Retina (tissue), 1 donor: Measurements from ENCODE around the gene CNIH2.

Experiments
- DNase-seq: peaks from one replicate; pipeline ENCODE4 v3.0.0-alpha.2; 2016

Gene CNIH2

GRCh38 chr11:66278363-66279091, 552 bp downstream of the CNIH2 start:
- peak; percentile 39 for DNase-seq

GRCh38 chr11:66279092-66279734, 1.2 kb downstream of the CNIH2 start:
- DNase-seq: no peak

GRCh38 chr11:66280428-66280827, 2.5 kb downstream of the CNIH2 start:
- peak; percentile 82 for DNase-seq

GRCh38 chr11:66281001-66281400, 3.0 kb downstream of the CNIH2 start:
- no peak for DNase-seq

- peak; percentile 57 for DNase-seq
Observed at GRCh38 chr11:66281776-66282467, 3.9 kb downstream of the CNIH2 start.

- peak; percentile 95 for DNase-seq
Observed at GRCh38 chr11:66282468-66283455, 4.8 kb downstream of the CNIH2 start.

- no peak for DNase-seq
Observed at GRCh38 chr11:66283461-66284105, 5.6 kb downstream of the CNIH2 start.

- DNase-seq: no peak
Observed at GRCh38 chr11:66284526-66285078, 6.6 kb downstream of the CNIH2 start.

- no peak for DNase-seq
Observed at GRCh38 chr11:66285250-66285947, 7.4 kb downstream of the CNIH2 start.

GRCh38 chr11:66286699-66287098, 8.7 kb downstream of the CNIH2 start:
- DNase-seq: no peak

GRCh38 chr11:66287211-66287888, 9.4 kb downstream of the CNIH2 start:
- no peak for DNase-seq

GRCh38 chr11:66287889-66288670, 10.1 kb downstream of the CNIH2 start:
- DNase-seq: peak; percentile 62

GRCh38 chr11:66288671-66289547, 10.9 kb downstream of the CNIH2 start, which contains the start of gene YIF1A:
TSS of gene YIF1A (minus strand) at chr11:66289143. CDS start at chr11:66288985, 158 bp downstream.
- DNase-seq: peak; percentile 97

- no peak for DNase-seq
Observed at GRCh38 chr11:66289548-66290329, 11.8 kb downstream of the CNIH2 start.

- DNase-seq: no peak
Observed at GRCh38 chr11:66290330-66290621, 12.3 kb downstream of the CNIH2 start.

- peak; percentile 47 for DNase-seq
Observed at GRCh38 chr11:66291303-66291705, 13.3 kb downstream of the CNIH2 start.

- DNase-seq: peak; percentile 43
Observed at GRCh38 chr11:66291706-66292542, 13.9 kb downstream of the CNIH2 start, which contains the start of gene TMEM151A. TSS of gene TMEM151A (plus strand) at chr11:66291894. CDS start at chr11:66292014, 120 bp downstream.
